CD4-positive, alpha-beta T cell treated with Interleukin-21 for 1 hour (primary cell): ENCODE data around the gene AP4B1.

Experiments
- DNase-seq: peaks from one replicate; pipeline ENCODE4 v3.0.0-alpha.2; 2020

AP4B1 gene

GRCh38 chr1:113891631-113892220 is 12.9 kb downstream of the AP4B1 start:
- DNase-seq: no peak

- DNase-seq: no peak
Observed at GRCh38 chr1:113890816-113891215, 13.8 kb downstream of the AP4B1 start.

- no peak for DNase-seq
Observed at GRCh38 chr1:113887402-113888175, 17.0 kb downstream of the AP4B1 start, which contains the start of gene BCL2L15. Gene BCL2L15 (minus strand): TSS chr1:113887581. CDS start chr1:113887375, 206 bp downstream.

DNA sequence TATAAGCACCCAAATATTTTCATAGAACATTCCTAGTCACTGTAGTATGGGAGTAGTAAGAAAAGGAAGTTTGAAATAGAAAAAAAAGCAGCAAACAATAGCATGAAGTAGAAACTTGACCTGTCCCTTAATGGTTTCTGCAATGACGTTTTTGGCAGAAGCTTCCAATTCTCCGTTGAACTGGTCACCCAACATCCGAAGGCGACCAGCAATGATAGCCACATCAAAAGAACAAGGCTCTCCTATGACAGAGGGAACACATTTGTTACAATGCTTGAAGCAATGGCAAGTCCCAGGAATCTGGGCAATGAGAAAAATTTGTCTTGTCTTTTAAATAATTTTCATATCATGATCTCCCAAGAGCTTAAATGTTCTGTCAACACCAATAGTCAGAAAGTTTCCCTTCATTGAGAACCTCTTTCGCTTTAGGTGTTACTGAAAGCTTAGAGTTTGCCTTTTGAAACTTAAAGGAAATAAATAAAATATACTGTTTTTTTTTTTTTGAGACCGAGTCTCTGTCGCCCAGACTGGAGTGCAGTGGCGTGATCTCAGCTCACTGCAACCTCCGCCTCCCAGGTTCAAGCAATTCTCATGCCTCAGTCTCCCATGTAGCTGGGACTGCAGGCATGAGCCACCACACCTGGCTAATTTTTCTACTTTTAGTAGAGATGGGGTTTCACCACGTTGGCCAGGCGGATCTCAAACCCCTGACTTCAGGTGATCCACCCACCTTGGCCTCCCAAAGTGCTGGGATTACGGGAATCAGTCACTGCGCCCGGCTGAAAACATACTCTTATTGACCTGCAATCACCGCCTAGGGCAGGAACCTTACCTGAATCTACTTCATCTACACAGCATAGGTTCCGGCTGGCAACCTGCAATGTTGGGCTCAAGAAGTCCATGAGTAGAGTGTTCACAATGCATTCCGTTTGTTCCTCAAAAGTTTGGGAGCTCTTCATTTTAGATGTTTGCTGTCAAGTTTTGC is 17.9 kb downstream of the AP4B1 start:
- DNase-seq: no peak

GRCh38 chr1:113881661-113882060 is 22.9 kb downstream of the AP4B1 start:
- DNase-seq: no peak

DNA sequence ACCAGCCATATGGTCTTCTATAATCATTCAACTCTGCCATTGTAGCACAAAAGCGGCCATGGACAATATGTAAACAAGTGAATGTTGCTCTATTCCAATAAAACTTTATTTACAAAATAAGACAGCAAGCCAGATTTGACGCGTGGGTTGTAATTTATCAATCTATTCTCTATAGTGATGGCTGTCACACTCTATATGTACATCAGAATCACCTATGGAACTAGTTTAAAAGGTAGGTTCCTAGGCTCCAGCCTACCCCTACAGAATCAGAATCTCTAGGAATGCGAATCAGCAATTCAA is 24.9 kb downstream of the AP4B1 start:
- no peak for DNase-seq

DNA sequence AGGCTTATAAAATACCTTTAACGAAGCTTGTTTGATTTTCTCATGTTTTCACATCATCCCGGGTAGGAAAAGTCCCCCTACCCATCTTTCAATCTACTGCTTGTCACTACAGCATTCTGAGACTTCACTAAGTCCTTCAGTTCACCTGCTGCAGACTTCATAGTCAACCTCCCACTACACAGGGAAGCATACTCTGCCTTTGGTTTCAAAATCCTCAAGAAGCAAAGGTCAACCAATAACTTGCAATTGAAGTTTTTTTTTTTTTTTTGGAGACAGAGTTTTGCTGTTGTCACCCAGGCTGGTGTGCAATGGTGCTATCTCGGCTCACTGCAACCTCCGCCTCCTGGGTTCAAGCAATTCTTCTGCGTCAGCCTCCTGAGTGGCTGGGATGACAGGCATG is 28.4 kb downstream of the AP4B1 start:
- DNase-seq: no peak

- no peak for DNase-seq
Observed at GRCh38 chr1:113875714-113876113, 28.9 kb downstream of the AP4B1 start.

- DNase-seq: peak; percentile 46
Observed at GRCh38 chr1:113874012-113874879, 30.4 kb downstream of the AP4B1 start.

- DNase-seq: peak; percentile 42
Observed at GRCh38 chr1:113872219-113872935, 32.2 kb downstream of the AP4B1 start.

DNA sequence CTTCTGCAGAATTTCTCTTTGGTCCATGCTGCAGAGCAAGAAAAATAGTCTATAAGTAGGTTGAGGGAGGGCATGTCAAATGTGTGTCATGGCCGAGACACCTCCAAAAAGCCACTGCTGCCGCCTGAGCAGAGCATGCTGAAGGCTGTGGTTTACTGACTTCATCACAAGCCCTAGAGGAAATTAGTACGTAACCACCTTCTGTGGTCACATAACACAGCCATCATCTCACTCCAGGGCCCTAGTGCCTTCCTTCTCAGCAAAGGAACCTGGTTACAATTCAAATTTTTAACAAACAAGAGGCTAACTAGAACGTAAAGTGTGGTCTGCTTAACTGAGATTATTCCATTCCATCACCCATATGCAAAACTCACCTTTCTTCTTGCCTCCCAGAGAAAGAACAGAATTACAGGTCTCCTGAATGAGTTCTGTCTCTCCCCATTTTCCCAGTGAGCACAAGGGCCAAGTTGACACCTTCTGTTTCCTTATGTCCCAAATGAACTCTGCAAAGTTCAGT is 32.9 kb downstream of the AP4B1 start, which contains the start of gene PTPN22:
TSS of gene PTPN22 (minus strand) at position 116 of the 517 bp plus-strand sequence.
- DNase-seq: peak; percentile 90

- peak; percentile 43 for DNase-seq
Observed at GRCh38 chr1:113870778-113871177, 33.8 kb downstream of the AP4B1 start.

- DNase-seq: no peak
Observed at GRCh38 chr1:113868387-113869083, 36.1 kb downstream of the AP4B1 start.

- no peak for DNase-seq
Observed at GRCh38 chr1:113861641-113862040, 43.0 kb downstream of the AP4B1 start.

DNA sequence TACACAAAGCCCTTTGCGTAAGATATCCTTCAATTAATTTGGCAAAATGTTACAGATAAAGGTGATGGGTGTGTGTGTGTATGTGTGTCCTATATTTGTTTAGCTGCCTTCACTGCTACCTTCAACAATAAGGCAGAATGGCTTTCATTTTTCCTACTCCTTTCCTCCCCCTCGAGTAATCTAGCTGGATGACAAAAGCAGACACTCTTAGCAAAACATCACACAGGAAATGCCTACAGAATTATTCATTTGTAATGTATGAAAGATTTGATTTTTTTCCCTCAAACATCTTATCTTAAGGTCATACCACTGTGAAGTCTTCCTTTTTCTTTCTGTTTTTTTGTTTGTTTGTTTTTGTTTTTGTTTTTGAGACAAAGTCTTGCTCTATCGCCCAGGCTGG is 43.7 kb downstream of the AP4B1 start:
- DNase-seq: no peak

GRCh38 chr1:113859478-113860175 is 45.0 kb downstream of the AP4B1 start:
- peak; percentile 27 for DNase-seq

- DNase-seq: no peak
Observed at GRCh38 chr1:113858982-113859381, 45.6 kb downstream of the AP4B1 start.

DNA sequence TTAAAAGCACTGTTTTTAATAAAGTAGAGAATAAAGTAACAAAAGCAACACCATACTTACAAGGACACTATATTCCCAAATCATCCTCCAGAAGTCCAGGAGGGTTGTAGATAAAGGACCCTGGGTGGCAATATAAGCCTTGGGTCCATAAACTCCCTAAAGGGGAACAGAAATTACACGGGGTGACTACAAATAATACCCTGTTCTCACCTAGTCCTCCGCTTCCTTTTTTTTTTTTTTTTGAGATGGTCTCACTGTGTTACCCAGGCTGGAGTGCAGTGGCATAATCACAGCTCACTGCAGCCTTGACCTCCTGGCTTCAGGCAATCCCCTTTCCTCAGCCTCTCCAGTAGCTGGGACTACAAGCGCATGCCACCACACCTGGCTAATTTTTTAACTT is 46.2 kb downstream of the AP4B1 start:
- DNase-seq: no peak

GRCh38 chr1:113857776-113858175 is 46.8 kb downstream of the AP4B1 start:
- no peak for DNase-seq

GRCh38 chr1:113856401-113856790 is 48.2 kb downstream of the AP4B1 start:
- DNase-seq: no peak
